ENCODE data around the gene SSH2.

GRCh38 chr17:29592850-29593551 is 337.0 kb downstream of the SSH2 start, which contains the start of gene ANKRD13B:
- TF ChIP-seq NR3C1 (CRISPR knock-in tag; IDR thresholded peaks at IDR 0.05) (no peak), ZBTB26 (CRISPR knock-in tag; IDR thresholded peaks at IDR 0.05; ENCODE audit: borderline replicate concordance) (no peak), ZFP36 (IDR thresholded peaks at IDR 0.05; ENCODE audit: borderline replicate concordance, low read depth, low read length, partially characterized antibody) (no peak), NFIC (IDR thresholded peaks at IDR 0.05; ENCODE audit: low read length) (no peak), REST (IDR thresholded peaks at IDR 0.05; ENCODE audit: borderline replicate concordance in 1 of 2, low read depth in 1 of 2, low read length in 2 of 2) (no peak; a peak in 1 of 4 replicates), CTCF (CRISPR knock-in tag; IDR thresholded peaks at IDR 0.05) (no peak)

Measured in HepG2 (cell line).